Ascending aorta (tissue), 2 donors: ENCODE measurements around the gene INPP5D. TPM values are rescaled to one million over a fixed set of nuclear protein-coding genes. Genes with fewer than 3 reads are reported as not detected.

Experiments
- DNase-seq, 2 donors: peaks; one replicate each; pipeline ENCODE4 v3.0.0-alpha.2; 2019; ENCODE audit warnings: low spot score in 2 of 2
- H3K27ac ChIP-seq, 2 donors: fragments of 200-600 bp; sonication (generic); one replicate each; pipeline ENCODE4 v1.5.1; 2016 to 2017; ENCODE audit warnings: mild to moderate bottlenecking in 1 of 2
- H3K27me3 ChIP-seq: fragments of 200-600 bp; sonication (generic); one replicate; pipeline ENCODE4 v1.5.1; 2017
- H3K36me3 ChIP-seq, 2 donors: fragments of 200-600 bp; sonication (generic); one replicate each; pipeline ENCODE4 v1.5.1; 2016
- H3K4me1 ChIP-seq, 2 donors: fragments of 200-600 bp; sonication (generic); one replicate each; pipeline ENCODE4 v1.5.1; 2016 to 2017; ENCODE audit warnings: mild to moderate bottlenecking in 1 of 2
- H3K4me3 ChIP-seq, 2 donors: fragments of 200-600 bp; sonication (generic); one replicate each; pipeline ENCODE4 v1.5.1; 2016 to 2017; ENCODE audit warnings: mild to moderate bottlenecking in 1 of 2
- H3K9me3 ChIP-seq, 2 donors: fragments of 200-600 bp; sonication (generic); one replicate each; pipeline ENCODE4 v1.5.1; 2016
- intact Hi-C: fragments of 100-400 bp; cut with DNase I; formaldehyde crosslinking; loops from one replicate; pipeline ENCODE4 v1.15.1; 2023
- total RNA-seq: library from RNA; depleted of rRNA; stranded (reverse); fragments of >200 nt; gene quantifications from one replicate; pipeline ENCODE4 v1.1.0, GENCODE V29; 2016
- TF ChIP-seq, protein P1 (sequence below), 3 experiments: fragments of 200-600 bp in 2 of 3; fragments of 450-650 bp in 1 of 3; sonication (generic) in 2 of 3; IDR thresholded peaks; one replicate each; pipeline ENCODE4 v1.5.1; 2016 to 2019; ENCODE audit warnings: antibody characterized with exemption in 3 of 3, mild to moderate bottlenecking in 1 of 3, moderate library complexity in 1 of 3

INPP5D gene
- total RNA-seq, 1 donor from 2014 or later = 21.7 TPM

DNA sequence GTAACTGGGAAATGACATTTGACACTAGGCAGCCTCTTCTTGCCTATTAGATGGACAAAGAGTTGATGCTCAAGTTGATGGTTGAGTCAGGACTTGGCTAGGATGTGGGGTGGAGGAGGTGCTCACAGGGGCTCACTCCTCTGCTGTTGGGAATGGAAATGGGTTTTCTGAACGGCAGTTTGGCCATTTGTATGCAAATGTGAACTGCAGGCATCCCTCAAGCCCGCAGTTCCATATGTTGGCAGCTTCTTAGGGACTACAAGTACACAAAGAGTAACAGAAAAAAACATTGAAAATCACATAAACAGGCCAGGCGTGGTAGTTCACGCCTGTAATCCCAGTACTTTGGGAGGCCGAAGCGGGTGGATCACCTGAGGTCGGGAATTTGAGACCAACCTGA is 80.8 kb downstream of the INPP5D start:
- TF ChIP-seq, protein P1, sequence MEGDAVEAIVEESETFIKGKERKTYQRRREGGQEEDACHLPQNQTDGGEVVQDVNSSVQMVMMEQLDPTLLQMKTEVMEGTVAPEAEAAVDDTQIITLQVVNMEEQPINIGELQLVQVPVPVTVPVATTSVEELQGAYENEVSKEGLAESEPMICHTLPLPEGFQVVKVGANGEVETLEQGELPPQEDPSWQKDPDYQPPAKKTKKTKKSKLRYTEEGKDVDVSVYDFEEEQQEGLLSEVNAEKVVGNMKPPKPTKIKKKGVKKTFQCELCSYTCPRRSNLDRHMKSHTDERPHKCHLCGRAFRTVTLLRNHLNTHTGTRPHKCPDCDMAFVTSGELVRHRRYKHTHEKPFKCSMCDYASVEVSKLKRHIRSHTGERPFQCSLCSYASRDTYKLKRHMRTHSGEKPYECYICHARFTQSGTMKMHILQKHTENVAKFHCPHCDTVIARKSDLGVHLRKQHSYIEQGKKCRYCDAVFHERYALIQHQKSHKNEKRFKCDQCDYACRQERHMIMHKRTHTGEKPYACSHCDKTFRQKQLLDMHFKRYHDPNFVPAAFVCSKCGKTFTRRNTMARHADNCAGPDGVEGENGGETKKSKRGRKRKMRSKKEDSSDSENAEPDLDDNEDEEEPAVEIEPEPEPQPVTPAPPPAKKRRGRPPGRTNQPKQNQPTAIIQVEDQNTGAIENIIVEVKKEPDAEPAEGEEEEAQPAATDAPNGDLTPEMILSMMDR (IDR thresholded peaks at IDR 0.05) = no peak
- no peak overlapping the region for H3K4me3 ChIP-seq
- H3K9me3 ChIP-seq = no peaks in the 10 kb centered on the region
- H3K4me1 ChIP-seq = no peaks in the 10 kb centered on the region
- DNase-seq = no peak
- no peak overlapping the region for H3K27ac ChIP-seq
- intact Hi-C loops = no loop called here
- H3K27me3 ChIP-seq = no peaks in the 10 kb centered on the region
- no peaks in the 10 kb centered on the region for H3K36me3 ChIP-seq

DNA sequence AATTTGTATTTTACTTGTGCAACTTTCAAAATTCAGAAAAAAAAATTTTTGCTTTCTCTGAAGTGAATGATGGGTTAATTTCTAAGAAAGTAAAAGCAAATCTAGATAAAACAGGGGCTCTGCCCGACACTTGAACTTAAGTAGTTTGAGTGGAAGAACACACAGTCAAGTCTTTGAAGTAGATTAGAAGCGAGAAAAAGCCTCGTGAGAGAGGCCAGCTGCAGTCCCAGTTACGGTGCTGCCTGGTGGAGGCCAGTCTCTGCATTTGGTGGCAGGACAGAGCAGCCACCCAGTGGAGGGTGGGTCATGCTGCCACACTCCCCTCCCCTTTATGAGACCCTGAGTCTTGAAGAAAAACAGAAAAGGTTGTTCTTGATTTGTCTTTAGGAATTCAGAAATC is 81.8 kb downstream of the INPP5D start:
- no peaks in the 10 kb centered on the region for H3K27me3 ChIP-seq
- TF ChIP-seq, protein P1 (IDR thresholded peaks at IDR 0.05) = no peak
- no peaks in the 10 kb centered on the region for H3K9me3 ChIP-seq
- no peak overlapping the region for H3K27ac ChIP-seq
- no peaks in the 10 kb centered on the region for H3K4me1 ChIP-seq
- H3K36me3 ChIP-seq = no peaks in the 10 kb centered on the region
- H3K4me3 ChIP-seq = no peak overlapping the region
- intact Hi-C loops = no loop called here
- DNase-seq = no peak

DNA sequence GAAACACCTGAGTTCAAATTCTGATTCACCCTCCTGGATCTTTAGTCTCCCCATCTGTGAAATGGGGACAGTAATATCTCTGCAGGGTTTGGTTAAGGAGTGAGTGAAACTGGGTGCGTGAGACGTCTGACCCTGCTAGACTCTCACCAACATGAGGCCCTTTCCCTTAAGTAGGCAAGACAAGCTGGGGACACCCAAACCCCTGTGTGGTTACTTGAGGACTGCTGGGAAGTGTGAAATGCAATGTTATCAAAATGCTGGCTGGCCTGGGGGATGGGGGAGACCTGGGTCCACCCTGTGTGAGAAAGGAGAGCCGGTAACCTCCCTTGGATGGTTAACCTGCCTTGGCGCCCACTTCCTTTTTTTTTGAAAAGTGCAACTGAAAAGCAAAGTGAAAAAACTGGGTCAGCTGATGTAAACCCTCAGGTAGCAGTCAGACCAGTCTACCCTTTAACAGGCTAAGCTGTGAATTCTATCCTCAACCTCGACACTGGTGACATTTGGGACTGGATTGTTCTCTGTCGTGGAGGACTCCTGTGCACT is 82.3 kb downstream of the INPP5D start:
- TF ChIP-seq, protein P1 (IDR thresholded peaks at IDR 0.05) = no peak
- Histone ChIP-seq H3K36me3 (no peaks in the 10 kb centered on the region), H3K27me3 (no peaks in the 10 kb centered on the region), H3K27ac (no peak overlapping the region), H3K9me3 (no peaks in the 10 kb centered on the region), H3K4me3 (no peak overlapping the region), H3K4me1 (no peaks in the 10 kb centered on the region)
- DNase-seq = no peak
- intact Hi-C loops = no loop called here

DNA sequence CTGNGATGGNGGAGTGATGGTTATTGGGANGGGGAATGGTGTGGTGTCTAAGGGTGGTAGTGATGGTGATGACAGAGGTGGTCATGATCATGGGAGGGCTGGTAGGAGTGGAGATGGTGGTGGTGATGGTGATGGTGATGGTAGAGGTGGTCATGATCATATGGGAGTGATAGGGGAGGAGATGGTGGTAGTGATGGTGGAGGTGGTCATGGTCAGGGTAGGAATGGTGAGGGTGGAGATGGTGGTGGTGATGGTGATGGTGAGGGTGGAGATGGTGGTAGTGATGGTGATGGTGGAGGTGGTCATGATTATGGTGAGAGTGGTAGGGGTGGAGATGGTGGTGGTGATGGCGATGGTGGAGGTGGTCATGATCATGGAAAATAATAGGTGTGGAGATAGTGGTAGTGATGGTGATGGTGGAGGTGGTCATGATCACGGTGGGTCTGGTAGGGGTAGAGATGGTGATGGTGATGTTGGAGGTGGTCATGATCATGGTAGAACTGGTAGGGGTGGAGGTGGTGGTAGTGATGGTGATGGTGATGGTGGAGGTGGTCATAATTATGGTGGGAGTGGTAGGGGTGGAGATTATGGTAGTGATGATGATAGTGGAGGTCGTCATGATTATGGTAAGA is 83.7 kb downstream of the INPP5D start:
- TF ChIP-seq, protein P1 (IDR thresholded peaks at IDR 0.05) = no peak
- no peaks in the 10 kb centered on the region for H3K4me1 ChIP-seq
- H3K4me3 ChIP-seq = no peak overlapping the region
- no peaks in the 10 kb centered on the region for H3K36me3 ChIP-seq
- H3K27me3 ChIP-seq = no peaks in the 10 kb centered on the region
- H3K9me3 ChIP-seq = no peaks in the 10 kb centered on the region
- DNase-seq = no peak
- intact Hi-C loops = no loop called here
- no peak overlapping the region for H3K27ac ChIP-seq

DNA sequence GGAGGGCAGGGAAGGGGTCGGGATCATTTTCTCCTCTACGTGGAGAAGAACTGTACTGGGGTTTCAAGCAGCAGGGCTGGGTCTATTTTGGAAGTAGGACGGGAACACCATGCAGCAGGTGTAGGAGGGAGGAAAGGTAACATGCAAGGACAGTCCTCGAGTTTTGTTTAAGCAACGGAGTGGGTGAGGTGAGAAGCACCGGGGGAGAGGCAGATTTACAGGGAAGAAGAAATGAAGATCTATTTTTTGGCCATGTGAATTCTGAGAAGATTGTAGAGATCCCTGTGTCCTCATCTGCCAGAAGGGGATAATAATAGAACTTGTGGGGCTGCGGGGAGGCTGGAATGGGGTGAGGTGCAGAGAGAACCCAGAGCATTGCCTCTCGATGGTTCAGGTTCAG is 85.6 kb downstream of the INPP5D start:
- Histone ChIP-seq H3K27me3 (no peaks in the 10 kb centered on the region), H3K36me3 (no peaks in the 10 kb centered on the region), H3K4me1 (no peaks in the 10 kb centered on the region), H3K27ac (no peak overlapping the region), H3K9me3 (no peaks in the 10 kb centered on the region), H3K4me3 (no peak overlapping the region)
- intact Hi-C loops = no loop called here
- DNase-seq = no peak
- TF ChIP-seq, protein P1 (IDR thresholded peaks at IDR 0.05) = no peak
